KBM-7 (cell line): ENCODE data around the gene RPL35A.

Experiments
- DNase-seq: peaks from one replicate; pipeline ENCODE4 v3.0.0-alpha.2; 2015
- in situ Hi-C: fragments of 300-500 bp; cut with MboI; formaldehyde crosslinking; loops from 2 replicates; pipeline ENCODE4 v1.14.3; 2020; ENCODE audit warnings: low sequenced_read_pairs, low pct_unique_long_range_greater_than_20kb, mixed read lengths

RPL35A gene

DNA sequence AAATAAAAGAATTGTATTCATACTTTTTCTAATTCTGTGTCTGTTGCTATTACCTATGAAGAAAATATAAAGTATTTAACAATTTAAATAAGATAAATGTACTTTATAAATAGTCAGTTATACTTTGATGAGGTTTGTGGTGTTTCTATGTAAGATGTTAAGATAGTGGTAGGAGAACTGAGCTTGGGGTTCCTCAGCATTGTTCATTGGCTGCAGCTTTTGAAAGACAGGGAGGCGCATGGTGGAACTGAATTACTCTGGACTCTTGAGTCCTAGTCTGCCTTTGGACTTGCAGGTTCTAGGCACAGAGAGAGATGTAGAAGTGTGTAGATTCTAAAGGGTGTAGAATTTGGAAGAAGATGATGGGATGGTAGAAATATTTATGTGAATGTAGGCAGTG is 33.1 kb downstream of the RPL35A start:
- DNase-seq = no peak
- in situ Hi-C loops = no loop called here

DNA sequence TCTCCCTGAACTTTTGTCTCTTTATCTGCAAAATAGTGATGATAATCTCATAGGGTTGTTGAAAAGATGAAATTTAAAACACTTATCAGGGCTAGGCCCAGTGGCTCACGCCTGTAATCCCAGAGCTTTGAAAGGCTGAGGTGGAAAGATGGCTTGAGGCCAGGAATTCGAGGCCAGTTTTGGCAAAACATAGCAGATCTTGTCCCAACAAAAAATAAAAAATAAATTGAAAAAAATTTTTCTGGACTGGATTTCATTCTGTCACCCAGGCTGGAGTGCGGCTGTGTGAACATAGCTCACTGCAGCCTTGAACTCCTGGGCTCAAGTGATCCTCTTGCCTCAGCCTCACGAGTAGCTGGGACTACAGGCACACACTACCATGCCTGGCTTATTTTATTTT is 39.7 kb downstream of the RPL35A start:
- no peak for DNase-seq
- in situ Hi-C loops = no loop called here

DNA sequence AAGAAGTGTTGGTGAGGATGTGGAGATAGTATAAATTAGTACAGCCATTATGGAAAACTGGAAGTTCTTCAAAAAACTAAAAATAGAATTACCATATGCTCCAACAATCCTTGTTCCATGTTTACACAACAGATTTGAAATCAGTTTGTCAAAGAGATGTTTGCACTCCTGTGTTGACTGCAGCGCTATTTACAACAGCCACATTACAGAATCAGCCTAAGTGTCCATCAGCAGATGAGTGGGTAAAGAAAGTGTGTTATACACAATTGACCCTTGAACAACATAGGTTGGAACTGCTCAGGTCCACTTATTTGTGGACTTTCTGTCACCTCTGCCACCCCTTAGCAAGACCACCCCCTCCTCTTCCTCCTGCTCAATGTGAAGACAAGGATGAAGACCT is 44.7 kb downstream of the RPL35A start:
- in situ Hi-C loops = no loop called here
- no peak for DNase-seq

DNA sequence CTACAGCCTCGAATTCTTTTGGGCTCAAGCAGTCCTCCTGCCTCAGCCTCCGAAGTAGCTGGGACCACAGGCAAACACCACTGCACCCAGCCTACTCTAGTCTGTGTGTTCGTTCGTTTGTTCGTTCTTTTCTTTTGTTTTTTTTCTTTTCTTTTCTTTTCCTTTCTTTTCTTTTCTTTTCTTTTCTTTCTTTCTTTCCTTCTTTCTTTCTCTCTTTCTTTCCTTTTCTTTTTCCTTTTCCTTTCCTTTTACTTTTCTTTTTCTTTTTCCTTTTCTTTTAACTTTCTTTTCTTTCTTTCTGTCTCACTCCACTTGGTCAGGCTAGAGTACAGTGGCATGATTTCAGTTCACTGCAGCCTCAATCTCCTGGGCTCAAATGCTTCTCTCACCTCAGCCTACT is 46.9 kb downstream of the RPL35A start:
- in situ Hi-C loops = no loop called here
- DNase-seq = no peak

DNA sequence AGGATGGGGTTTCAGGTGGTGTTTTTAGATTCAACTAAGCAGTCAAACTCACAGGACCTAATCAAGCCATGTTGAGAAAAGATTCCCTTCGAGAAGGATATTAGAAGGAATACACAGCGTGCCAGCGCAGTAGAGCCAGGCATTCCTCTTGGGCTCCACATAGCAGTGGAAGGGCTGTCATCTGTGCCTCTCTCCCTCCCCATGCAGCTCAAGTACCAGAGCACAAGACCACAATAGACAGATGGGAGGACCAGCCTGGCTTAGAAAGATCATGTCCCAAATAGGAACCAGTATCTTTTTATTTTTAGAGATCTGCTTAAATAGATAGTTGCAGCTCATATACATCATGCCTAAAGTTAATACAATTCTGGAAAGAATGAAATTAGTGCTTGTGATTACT is 47.9 kb downstream of the RPL35A start:
- DNase-seq = no peak
- in situ Hi-C loops = no loop called here
